Right atrium auricular region (tissue), 2 donors: Measurements from ENCODE around the gene AASDH. TPM values are rescaled to one million over a fixed set of nuclear protein-coding genes. Genes with fewer than 3 reads are reported as not detected.

ENCODE experiments used
- DNase-seq: peaks from one replicate; pipeline ENCODE4 v3.0.0-alpha.2; 2019; ENCODE audit warnings: low spot score
- H3K27ac ChIP-seq, 2 donors: fragments of 200-600 bp; sonication (generic); 1 replicate in 1 of 2; 2 replicates in 1 of 2; pipeline ENCODE4 v1.5.1; 2016 to 2019
- H3K27me3 ChIP-seq, 2 donors: fragments of 200-600 bp; sonication (generic); one replicate each; pipeline versions ENCODE4 v1.5.1 to v1.6.0; 2017 to 2019
- H3K36me3 ChIP-seq: fragments of 200-600 bp; sonication (generic); one replicate; pipeline ENCODE4 v1.5.1; 2016
- H3K4me1 ChIP-seq, 2 donors: fragments of 200-600 bp; sonication (generic); one replicate each; pipeline versions ENCODE4 v1.5.1 to v1.6.0; 2017 to 2019
- H3K4me3 ChIP-seq, 2 donors: fragments of 200-600 bp; sonication (generic); 1 replicate in 1 of 2; 2 replicates in 1 of 2; pipeline ENCODE4 v1.5.1; 2017 to 2019; ENCODE audit warnings: mild to moderate bottlenecking in 1 of 2, moderate library complexity in 1 of 2
- H3K9me3 ChIP-seq, 2 donors: fragments of 200-600 bp; sonication (generic); one replicate each; pipeline ENCODE4 v1.5.1; 2019
- CTCF ChIP-seq, 2 donors: fragments of 200-600 bp; sonication (generic); IDR thresholded peaks; one replicate each; pipeline ENCODE4 v1.5.1; 2019; ENCODE audit warnings: antibody characterized with exemption in 2 of 2
- total RNA-seq, 2 donors: library from RNA; depleted of rRNA; stranded (reverse); fragments of >200 nt; gene quantifications; one replicate each; pipeline ENCODE4 v1.1.0, GENCODE V29; 2016

AASDH gene
- total RNA-seq, 2 donors from 2014 or later: 4.8 to 5.4 TPM

DNA sequence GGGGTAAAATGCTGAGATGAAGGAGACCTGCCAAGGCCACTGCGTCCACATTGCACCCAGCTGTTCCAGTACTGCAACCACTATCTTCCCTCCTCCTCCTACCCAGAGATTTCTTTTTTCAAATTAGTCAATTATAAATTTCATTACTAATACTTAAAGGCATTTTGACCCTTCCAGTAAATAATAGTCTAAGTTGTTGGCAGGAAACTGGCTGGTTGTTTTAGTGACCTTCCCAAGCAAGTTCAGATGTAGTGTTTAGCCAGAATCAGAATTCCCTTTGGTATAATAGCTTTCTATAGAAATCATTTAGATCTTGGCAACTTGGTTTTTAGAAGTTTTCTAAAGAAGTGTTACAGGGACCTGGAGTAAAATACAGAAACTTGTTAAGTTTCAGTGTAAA is 66.0 kb downstream of the AASDH start:
- Histone ChIP-seq H3K4me3 (no peak overlapping the region), H3K27me3 (no peaks in the 10 kb centered on the region), H3K9me3 (no peaks in the 10 kb centered on the region), H3K36me3 (no peaks in the 10 kb centered on the region), H3K27ac (no peak overlapping the region), H3K4me1 (no peaks in the 10 kb centered on the region)
- no peak for TF ChIP-seq CTCF (IDR thresholded peaks at IDR 0.05)
- no peak for DNase-seq

DNA sequence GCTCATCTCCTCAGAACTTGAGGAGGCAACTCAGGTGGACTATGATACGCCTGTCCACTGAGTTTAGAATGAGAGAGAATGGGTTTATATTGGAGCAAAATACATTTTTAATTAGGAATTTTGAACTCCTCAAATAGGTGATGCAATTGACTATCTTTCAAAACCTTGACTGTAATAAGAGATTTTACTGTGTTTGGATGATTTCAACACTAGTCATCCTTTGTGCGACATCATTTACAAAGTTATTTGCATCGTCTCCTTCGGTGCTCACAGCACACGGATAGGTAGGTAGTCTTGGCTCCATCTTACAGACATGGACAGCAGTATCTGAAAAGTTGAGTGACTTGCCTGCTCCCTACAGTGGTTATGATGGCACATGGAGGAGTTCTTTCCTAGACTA is 67.0 kb downstream of the AASDH start:
- no peak for DNase-seq
- Histone ChIP-seq H3K4me3 (no peak overlapping the region), H3K27me3 (no peaks in the 10 kb centered on the region), H3K9me3 (no peaks in the 10 kb centered on the region), H3K27ac (no peak overlapping the region), H3K4me1 (no peaks in the 10 kb centered on the region), H3K36me3 (no peaks in the 10 kb centered on the region)
- no peak for TF ChIP-seq CTCF (IDR thresholded peaks at IDR 0.05)

GRCh38 chr4:56318555-56318954 is 68.7 kb downstream of the AASDH start:
- H3K27ac ChIP-seq: no peak overlapping the region
- no peaks in the 10 kb centered on the region for H3K27me3 ChIP-seq
- H3K4me1 ChIP-seq: no peaks in the 10 kb centered on the region
- no peak for TF ChIP-seq CTCF (IDR thresholded peaks at IDR 0.05)
- H3K4me3 ChIP-seq: no peak overlapping the region
- no peak for DNase-seq
- no peaks in the 10 kb centered on the region for H3K9me3 ChIP-seq
- H3K36me3 ChIP-seq: no peaks in the 10 kb centered on the region

GRCh38 chr4:56317749-56318148 is 69.5 kb downstream of the AASDH start:
- H3K27ac ChIP-seq: no peak overlapping the region
- DNase-seq: no peak
- no peaks in the 10 kb centered on the region for H3K27me3 ChIP-seq
- no peaks in the 10 kb centered on the region for H3K9me3 ChIP-seq
- H3K36me3 ChIP-seq: no peaks in the 10 kb centered on the region
- H3K4me1 ChIP-seq: no peaks in the 10 kb centered on the region
- no peak for TF ChIP-seq CTCF (IDR thresholded peaks at IDR 0.05)
- no peak overlapping the region for H3K4me3 ChIP-seq

DNA sequence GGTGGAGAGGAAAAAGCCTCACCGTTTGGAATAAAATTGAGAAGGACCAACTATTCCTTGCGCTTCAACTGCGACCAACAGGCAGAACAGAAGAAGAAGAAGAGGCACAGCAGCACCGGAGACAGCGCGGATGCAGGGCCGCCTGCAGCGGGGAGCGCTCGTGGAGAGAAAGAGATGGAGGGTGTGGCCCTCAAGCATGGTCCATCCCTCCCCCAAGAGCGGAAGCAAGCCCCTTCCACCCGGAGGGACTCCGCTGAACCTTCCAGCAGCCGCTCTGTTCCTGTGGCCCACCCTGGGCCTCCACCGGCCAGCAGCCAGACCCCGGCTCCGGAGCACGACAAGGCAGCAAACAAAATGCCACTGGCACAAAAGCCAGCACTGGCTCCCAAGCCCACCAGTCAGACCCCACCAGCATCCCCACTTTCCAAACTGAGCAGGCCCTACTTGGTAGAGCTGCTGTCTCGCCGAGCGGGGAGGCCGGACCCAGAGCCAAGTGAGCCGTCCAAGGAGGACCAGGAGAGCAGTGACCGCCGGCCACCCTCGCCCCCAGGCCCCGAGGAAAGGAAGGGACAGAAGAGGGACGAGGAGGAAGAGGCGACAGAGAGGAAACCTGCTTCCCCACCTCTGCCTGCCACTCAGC is 71.2 kb downstream of the AASDH start:
- DNase-seq: no peak
- H3K4me3 ChIP-seq: no peak overlapping the region
- no peaks in the 10 kb centered on the region for H3K4me1 ChIP-seq
- no peaks in the 10 kb centered on the region for H3K27me3 ChIP-seq
- H3K9me3 ChIP-seq: no peaks in the 10 kb centered on the region
- no peaks in the 10 kb centered on the region for H3K36me3 ChIP-seq
- no peak overlapping the region for H3K27ac ChIP-seq
- no peak for TF ChIP-seq CTCF (IDR thresholded peaks at IDR 0.05)

DNA sequence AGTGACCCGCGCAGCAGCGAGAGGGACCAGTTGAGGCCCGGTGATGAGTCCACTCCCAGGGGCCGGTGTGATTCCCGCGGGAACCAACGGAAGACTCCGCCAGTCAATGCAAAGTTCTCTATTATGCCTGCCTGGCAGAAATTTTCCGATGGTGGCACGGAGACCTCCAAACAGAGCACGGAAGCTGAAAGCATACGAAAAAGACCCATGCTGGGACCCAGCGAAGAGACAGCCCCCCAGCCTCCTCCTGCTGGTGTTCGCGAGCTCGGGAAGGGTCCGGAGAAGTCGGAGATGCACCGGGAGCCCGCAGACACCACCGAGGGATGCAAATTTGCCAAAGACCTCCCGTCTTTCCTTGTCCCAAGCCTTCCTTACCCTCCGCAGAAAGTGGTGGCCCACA is 71.7 kb downstream of the AASDH start:
- H3K36me3 ChIP-seq: no peaks in the 10 kb centered on the region
- no peaks in the 10 kb centered on the region for H3K4me1 ChIP-seq
- H3K9me3 ChIP-seq: no peaks in the 10 kb centered on the region
- DNase-seq: no peak
- no peak overlapping the region for H3K4me3 ChIP-seq
- TF ChIP-seq CTCF (IDR thresholded peaks at IDR 0.05): no peak
- no peak overlapping the region for H3K27ac ChIP-seq
- no peaks in the 10 kb centered on the region for H3K27me3 ChIP-seq
